Measurements from ENCODE around the gene LRRC2.
"Not testable (repeated sequence)": the region's sequence is repeated elsewhere in the genome, so short reads cannot be mapped to it uniquely, and the experiment has no call there.

Gene LRRC2

GRCh38 chr3:46580675-46581074 lies 14.6 kb upstream of the LRRC2 start:
- DNase-seq = no peak

DNA sequence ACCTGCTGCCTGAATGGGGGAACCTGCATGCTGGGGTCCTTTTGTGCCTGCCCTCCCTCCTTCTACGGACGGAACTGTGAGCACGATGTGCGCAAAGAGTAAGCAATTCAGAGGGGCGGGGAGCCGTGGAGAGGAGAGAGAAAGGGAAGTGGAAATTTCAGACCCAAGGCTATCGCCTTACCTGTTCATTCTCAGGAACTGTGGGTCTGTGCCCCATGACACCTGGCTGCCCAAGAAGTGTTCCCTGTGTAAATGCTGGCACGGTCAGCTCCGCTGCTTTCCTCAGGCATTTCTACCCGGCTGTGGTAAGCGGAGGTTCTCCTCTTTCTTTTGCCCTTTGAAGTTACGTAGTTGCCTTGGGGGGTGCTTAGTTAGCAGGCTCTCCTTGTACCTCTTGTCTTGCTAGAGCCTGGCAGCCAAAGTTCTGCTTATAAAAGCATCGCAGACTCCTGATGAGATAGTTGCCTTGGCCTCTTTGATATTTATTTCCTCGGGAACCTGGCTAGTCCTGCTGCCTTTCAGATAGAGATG lies 13.7 kb upstream of the LRRC2 start:
- DNase-seq = no peak

GRCh38 chr3:46578973-46579755 lies 13.1 kb upstream of the LRRC2 start:
- no peak for DNase-seq

DNA sequence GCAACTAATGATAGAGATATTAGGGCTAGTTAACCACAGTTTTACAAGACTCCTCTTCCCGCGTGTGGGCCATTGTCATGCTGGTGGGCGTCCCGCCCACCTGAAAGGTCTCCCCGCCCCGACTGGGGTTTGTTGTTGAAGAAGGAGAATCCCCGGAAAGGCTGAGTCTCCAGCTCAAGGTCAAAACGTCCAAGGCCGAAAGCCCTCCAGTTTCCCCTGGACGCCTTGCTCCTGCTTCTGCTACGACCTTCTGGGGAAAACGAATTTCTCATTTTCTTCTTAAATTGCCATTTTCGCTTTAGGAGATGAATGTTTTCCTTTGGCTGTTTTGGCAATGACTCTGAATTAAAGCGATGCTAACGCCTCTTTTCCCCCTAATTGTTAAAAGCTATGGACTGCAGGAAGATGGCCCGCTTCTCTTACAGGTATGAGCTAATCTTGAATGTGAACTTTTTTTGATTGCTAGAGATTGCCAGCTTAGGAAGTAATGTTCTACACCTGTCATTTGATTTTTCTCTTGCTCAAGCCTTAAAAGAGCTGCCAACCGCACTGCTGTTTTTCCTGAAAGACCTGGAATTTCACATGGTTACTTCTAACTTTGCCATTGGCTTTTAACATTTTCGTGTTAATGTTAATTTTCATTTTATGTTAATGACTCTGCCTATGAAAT lies 11.6 kb upstream of the LRRC2 start:
- not testable (repeated sequence) for DNase-seq

DNA sequence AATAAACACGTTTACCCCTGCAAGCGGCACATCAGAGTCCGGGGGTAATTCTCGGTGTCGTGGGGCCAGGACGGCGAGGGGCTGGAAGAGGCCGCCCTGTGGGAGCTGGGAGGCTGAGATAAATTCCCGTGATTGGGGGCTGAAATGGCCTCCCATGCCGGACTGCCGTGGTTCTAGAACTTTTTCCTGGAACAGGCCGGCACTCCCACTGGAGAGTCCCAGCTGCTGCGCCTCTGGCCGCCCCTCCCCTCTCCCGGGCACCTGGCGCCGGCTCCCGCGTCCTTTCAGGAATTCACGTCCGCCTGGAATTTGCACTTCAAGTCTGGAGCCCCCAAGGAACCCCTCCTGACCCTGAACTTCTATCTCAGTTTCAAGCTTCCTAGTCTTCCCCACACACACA lies 10.8 kb upstream of the LRRC2 start:
- DNase-seq = no peak

DNA sequence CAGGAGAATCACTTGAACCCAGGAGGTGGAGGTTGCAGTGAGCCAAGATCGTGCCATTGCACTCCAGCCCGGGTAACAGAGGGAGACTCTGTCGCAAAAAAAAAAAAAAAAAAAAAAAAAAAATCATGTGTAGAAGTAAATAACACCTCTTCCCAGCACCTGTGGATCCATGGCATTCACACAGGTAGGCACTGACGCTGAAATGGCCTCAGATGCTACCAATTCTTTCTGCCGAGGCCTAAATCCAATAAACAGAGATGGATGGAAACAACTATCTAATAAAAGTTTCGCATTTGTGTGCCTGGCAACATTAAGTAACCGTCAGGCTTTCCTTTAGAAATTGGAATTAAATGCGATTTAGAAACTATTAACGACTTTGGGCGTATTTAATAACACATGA lies 10.3 kb upstream of the LRRC2 start:
- DNase-seq = no peak

DNA sequence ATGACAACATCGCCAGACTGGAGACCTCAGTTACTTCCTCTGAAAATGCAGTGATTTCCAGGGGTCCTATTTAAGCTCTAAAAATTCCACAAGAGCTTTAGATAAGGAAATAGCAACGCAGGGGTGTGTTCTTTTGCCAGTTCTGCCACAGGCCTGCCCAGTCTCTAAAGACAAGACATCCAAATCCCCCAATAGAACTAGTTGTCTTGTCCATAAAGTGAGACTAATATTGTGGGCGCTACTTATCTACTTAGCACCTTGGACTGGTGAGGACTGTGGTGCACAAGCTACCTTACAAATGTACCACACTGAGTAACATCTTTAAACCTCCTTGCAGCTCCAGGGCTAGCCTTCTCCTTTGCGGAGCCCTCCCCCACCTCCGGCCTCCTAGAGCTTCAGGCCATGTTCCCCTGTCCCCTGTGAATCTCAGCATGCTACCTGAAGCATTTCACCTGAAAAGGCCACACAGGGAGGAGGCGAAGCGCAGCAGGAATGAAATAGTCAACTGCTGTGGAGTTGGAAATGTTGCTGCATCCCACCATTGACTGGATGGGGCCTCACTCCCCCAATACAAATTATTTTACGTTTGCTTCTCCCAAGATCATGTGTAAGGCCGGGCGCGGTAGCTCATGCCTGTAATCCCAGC lies 9.6 kb upstream of the LRRC2 start:
- no peak for DNase-seq

- no peak for DNase-seq
These were observed 8.9 kb upstream of the LRRC2 start for GRCh38 chr3:46574881-46575576.

DNA sequence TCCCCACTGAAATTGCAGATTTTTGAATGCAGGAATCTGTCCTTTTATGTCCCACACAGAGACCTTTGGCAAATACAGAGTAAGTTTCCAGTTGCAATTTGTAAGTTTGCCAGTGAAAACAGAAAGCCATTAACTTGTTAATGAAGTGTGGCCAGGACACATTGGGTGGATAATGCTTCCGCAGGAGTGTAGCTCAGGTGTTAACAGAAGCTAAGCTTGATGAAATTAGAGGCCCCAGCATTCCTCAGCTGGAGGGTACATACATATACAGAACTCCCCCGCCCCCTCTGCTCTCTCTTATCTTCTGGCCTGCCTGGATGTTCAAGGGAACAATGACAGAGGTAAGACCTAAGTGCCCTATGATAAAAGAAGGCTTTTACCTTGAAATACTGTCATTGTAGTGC lies 8.1 kb upstream of the LRRC2 start:
- no peak for DNase-seq

GRCh38 chr3:46573701-46574100 lies 7.6 kb upstream of the LRRC2 start:
- no peak for DNase-seq

DNA sequence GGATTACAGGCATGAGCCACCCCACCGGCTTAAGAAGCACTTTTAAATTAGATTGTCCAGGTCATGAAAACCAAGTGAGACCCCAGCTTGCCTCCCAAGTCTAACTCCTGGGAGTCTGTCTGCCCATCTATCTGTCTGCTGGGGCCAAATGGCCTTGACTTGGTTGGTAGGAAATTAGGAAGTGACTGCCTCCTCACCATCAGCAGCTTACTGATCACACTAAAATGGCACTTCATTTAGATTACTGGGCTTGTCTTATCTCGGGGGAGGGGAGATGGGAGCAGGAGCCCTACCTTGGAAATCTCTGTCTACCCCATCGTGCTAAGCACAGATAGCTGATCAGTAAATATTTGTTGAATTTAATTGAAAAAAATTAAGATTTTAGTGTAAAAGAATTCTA lies 5.6 kb upstream of the LRRC2 start:
- DNase-seq = no peak

DNA sequence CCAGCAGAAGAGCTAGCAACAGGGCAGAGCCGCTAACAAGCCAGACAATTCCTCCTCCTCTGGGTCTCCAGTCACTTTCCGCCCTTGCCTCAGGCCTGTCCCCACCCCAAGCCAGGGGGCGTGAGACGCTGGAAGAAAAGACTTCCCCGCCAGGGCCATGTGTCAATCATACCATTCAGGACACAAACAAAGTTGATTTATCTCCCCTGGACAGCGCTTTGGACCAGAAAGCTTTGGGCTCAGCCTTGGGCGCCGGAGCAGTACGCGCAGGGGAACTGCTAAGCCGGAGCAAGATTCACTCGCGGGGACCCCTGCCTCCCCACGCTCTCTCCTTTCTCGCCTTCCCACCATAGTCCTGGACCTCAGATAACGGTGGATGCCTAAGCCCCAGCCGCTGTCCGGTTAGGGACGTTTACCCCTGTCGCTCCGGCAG lies 479 bp downstream of the LRRC2 start:
- no peak for DNase-seq

- DNase-seq = no peak
These were observed 1.0 kb downstream of the LRRC2 start for GRCh38 chr3:46565077-46565476.

GRCh38 chr3:46564190-46565021 lies 1.7 kb downstream of the LRRC2 start:
- DNase-seq = no peak

- DNase-seq = no peak
These were observed 4.2 kb downstream of the LRRC2 start for GRCh38 chr3:46561951-46562350.

- DNase-seq = no peak
These were observed 4.6 kb downstream of the LRRC2 start for GRCh38 chr3:46561511-46561910.

DNA sequence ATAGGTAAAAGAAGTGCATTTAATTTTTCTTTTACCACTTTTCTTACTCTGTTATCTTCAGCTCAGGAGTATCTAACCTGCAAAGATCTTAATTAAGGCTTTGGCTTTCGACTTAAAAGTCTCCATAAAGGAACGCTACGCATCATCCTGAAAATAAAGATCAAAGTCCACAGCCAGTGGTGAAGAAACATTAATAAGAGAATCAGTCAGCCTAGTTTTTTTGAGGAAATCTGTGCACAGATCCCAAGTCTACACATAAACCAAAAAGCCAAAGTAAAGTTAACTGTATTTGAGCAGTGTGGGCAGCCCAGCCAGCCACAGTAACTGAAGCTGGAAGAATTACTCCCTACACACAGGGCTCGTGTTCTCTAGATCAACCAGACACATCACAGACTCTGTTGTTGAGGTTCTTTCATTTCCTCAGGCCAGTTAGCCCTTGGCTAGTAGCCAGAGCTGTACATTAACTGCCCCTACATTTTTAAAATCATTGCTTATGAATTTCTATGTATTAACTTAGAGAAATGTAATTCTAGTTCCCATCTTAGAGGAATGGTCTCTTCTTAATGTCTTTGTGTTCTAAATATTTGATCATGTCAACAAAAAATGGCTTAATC lies 6.9 kb downstream of the LRRC2 start:
- no peak for DNase-seq

- no peak for DNase-seq
These were observed 7.7 kb downstream of the LRRC2 start for GRCh38 chr3:46558184-46559043.

DNA sequence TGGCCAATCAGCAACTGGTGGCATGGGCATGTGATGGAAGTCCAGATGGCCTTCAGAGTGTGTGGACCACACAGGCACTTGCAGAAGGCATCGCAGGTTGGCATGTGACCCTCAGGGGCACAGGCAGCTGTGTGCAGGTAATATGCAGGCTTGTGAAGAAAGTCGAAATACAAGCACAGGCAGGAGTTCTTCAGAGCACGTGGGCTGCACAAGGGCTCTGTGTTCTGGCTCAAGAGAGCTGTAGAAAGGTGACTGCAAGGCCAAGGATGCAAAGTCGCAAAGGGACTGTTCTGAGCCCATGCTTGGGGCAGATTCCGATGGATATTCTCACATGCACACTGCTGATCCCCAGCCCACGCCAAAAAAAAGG lies 8.3 kb downstream of the LRRC2 start:
- DNase-seq = no peak

DNA sequence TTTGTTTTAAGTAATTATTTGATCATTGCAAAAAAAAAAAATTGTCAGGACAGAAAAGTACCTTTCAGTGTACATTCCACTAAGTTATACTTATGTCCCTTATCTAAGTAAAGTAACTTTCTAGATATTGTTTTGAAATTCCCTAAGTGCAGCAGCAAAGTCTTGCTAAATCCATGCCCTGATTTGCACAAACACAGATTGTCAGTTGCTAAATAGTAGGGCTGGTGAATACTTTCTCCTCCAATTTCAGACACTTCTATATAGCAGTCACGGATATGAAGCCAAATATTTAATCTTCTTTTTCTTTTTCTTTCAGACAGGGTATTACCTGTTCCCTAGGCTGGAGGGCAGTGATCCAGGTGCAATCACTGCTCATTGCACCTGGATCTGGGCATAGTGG lies 12.9 kb downstream of the LRRC2 start:
- DNase-seq = no peak

DNA sequence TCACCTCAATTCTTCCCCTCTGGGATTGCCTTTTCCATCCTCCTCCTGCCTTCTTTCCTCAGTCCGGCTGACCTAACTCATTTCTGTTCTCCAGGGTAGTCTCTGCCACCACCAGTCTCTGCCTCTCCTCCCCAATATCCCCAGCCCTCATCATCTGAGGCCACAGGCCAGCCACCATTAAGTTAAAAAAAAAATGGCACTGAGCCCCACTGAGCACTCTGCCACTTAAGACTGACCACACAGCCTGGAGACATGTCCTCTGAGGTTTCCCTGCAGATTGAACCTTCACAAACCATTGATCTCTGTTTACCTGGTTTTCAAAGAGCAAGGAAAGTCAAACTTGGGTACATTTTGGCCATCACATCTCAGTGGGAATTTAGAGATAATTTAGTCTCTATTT lies 13.6 kb downstream of the LRRC2 start:
- no peak for DNase-seq
